NCI-H510A (cell line): ENCODE measurements around the gene ADAMTSL5.
"Not testable (repeated sequence)": the region's sequence is repeated elsewhere in the genome, so short reads cannot be mapped to it uniquely, and the experiment has no call there.

ENCODE experiments used
- DNase-seq: peaks from one replicate; lab custom pipeline; 2025; lab: John Stamatoyannopoulos, UW

Gene ADAMTSL5

GRCh38 chr19:1481893-1482360, 30.9 kb downstream of the ADAMTSL5 start:
- no peak for DNase-seq

- DNase-seq, result no peak
Observed at GRCh38 chr19:1481224-1481892, 31.5 kb downstream of the ADAMTSL5 start.

- DNase-seq, result peak; percentile 78
Observed at GRCh38 chr19:1478934-1479707, 33.7 kb downstream of the ADAMTSL5 start, which contains the start of gene C19orf25. TSS of gene C19orf25 (minus strand) at chr19:1479215. CDS start at chr19:1478903, 312 bp downstream.

- not testable (repeated sequence) for DNase-seq
Observed at GRCh38 chr19:1477056-1477455, 35.8 kb downstream of the ADAMTSL5 start.

- DNase-seq, result no peak
Observed at GRCh38 chr19:1475751-1476437, 36.9 kb downstream of the ADAMTSL5 start.

GRCh38 chr19:1474765-1475351, 38.0 kb downstream of the ADAMTSL5 start:
- no peak for DNase-seq

GRCh38 chr19:1474011-1474764, 38.6 kb downstream of the ADAMTSL5 start:
- no peak for DNase-seq

- DNase-seq, result no peak
Observed at GRCh38 chr19:1473085-1473851, 39.6 kb downstream of the ADAMTSL5 start.

GRCh38 chr19:1472231-1473084, 40.4 kb downstream of the ADAMTSL5 start:
- no peak for DNase-seq

GRCh38 chr19:1471515-1472160, 41.2 kb downstream of the ADAMTSL5 start:
- DNase-seq, result no peak

GRCh38 chr19:1471010-1471514, 41.8 kb downstream of the ADAMTSL5 start:
- DNase-seq, result no peak

- DNase-seq, result no peak
Observed at GRCh38 chr19:1470305-1471009, 42.4 kb downstream of the ADAMTSL5 start.

GRCh38 chr19:1470055-1470304, 42.8 kb downstream of the ADAMTSL5 start:
- DNase-seq, result no peak

GRCh38 chr19:1469255-1470054, 43.4 kb downstream of the ADAMTSL5 start:
- no peak for DNase-seq

- no peak for DNase-seq
Observed at GRCh38 chr19:1468821-1469254, 44.0 kb downstream of the ADAMTSL5 start.

- DNase-seq, result no peak
Observed at GRCh38 chr19:1468274-1468820, 44.5 kb downstream of the ADAMTSL5 start.

- DNase-seq, result no peak
Observed at GRCh38 chr19:1467490-1468273, 45.1 kb downstream of the ADAMTSL5 start.
